Measurements from ENCODE around the gene MAGI2. TPM values are rescaled to one million over a fixed set of nuclear protein-coding genes. Genes with fewer than 3 reads are reported as not detected.

The MAGI2 gene
- total and polyA plus RNA-seq, 2 of the 13 experiments (the other 11 are each of a cell fraction or from before 2014, with no cell fraction given) = 1.5 to 3.8 TPM

GRCh38 chr7:78173666-78174065 is 1279.8 kb downstream of the MAGI2 start (continued):
- TF ChIP-seq ZNF740 (CRISPR knock-in tag; IDR thresholded peaks at IDR 0.05) (no peak), HDAC6 (IDR thresholded peaks at IDR 0.05; ENCODE audit: low read depth, low read length) (no peak), REXO4 (CRISPR knock-in tag; IDR thresholded peaks at IDR 0.05; ENCODE audit: borderline replicate concordance) (no peak), ESRRA (CRISPR knock-in tag; IDR thresholded peaks at IDR 0.05; ENCODE audit: low read depth) (no peak), MBNL3 (CRISPR knock-in tag; conservative IDR thresholded peaks at IDR 0.05) (no peak), ATF3 (CRISPR knock-in tag; IDR thresholded peaks at IDR 0.05) (no peak), MAF1 (CRISPR knock-in tag; IDR thresholded peaks at IDR 0.05; ENCODE audit: borderline replicate concordance) (no peak)

- no peak overlapping the region for H3K4me3 ChIP-seq (replicated peaks in 1 of 3; ENCODE audit: insufficient read depth in 1 of 3, low read depth in 2 of 3, low read length in 3 of 3)
- 0 out of 5 replicates have a peak, but pooled peaks cover 0 to 3% of the 10 kb centered on the region in 2 experiments for H3K27me3 ChIP-seq (ENCODE audit: control insufficient read depth in 1 of 2, insufficient read depth in 2 of 2, low read length in 2 of 2)
- no peak overlapping the region for H3K9ac ChIP-seq (ENCODE audit: insufficient read depth, low read depth, low read length)
- in situ Hi-C loops (cut with HindIII; ENCODE audit: extremely low pct_ligation_motif_present, low pct_unique_long_range_greater_than_20kb) (no loop called here), intact Hi-C loops (cut with micrococcal nuclease; ENCODE audit: unreplicated experiment) (no loop called here)
- H3K9me3 ChIP-seq (ENCODE audit: low read length) = no peaks in the 10 kb centered on the region
- 28% methylated on average over 4 of the region's 4 CpGs for WGBS (ENCODE audit: low lambda C conversion rate)
- TF ChIP-seq NFYB (CRISPR knock-in tag; IDR thresholded peaks at IDR 0.05) = no peak
- TF ChIP-seq PHF8 (CRISPR knock-in tag; IDR thresholded peaks at IDR 0.05) = no peak
- no peak for TF ChIP-seq ZNF597 (CRISPR knock-in tag; IDR thresholded peaks at IDR 0.05)
- no peak for TF ChIP-seq ZNF790 (CRISPR knock-in tag; IDR thresholded peaks at IDR 0.05; ENCODE audit: borderline replicate concordance)
- TF ChIP-seq ZNF558 (CRISPR knock-in tag; IDR thresholded peaks at IDR 0.05; ENCODE audit: borderline replicate concordance) = no peak
- TF ChIP-seq ZNF704 (CRISPR knock-in tag; IDR thresholded peaks at IDR 0.05; ENCODE audit: borderline replicate concordance) = no peak
- no peaks in the 10 kb centered on the region for H3K4me1 ChIP-seq (ENCODE audit: insufficient read depth, low read length)
- ATAC-seq = no peak
- H3K4me2 ChIP-seq (ENCODE audit: low read depth, low read length) = no peak overlapping the region
- no TSS peak for BruUV-seq (replicated peaks)
- H3K36me3 ChIP-seq (replicated peaks in 1 of 2; ENCODE audit: control insufficient read depth in 1 of 2, insufficient read depth in 2 of 2, low read length in 2 of 2) = no peaks in the 10 kb centered on the region
- H3K79me2 ChIP-seq (ENCODE audit: insufficient read depth, low read length) = no peaks in the 10 kb centered on the region
- no peak for FAIRE-seq
- H2AFZ ChIP-seq (ENCODE audit: low read length) = no peak overlapping the region
- no peak overlapping the region for H3K27ac ChIP-seq (ENCODE audit: extremely low read length, insufficient read depth, low read length)
- CTCF ChIA-PET (ENCODE audit: low intra/inter-chr PET ratio, low total read pairs) = no interaction called here
- DNase-seq (ENCODE audit: low spot score) = no peak
- POLR2A ChIA-PET = no interaction called here
- H4K20me1 ChIP-seq (ENCODE audit: insufficient read depth, low read length) = no peaks in the 10 kb centered on the region
Observed at GRCh38 chr7:78172933-78173591, 1280.4 kb downstream of the MAGI2 start.
